OCI-LY7 (cell line): ENCODE results near the gene SWT1. TPM values are rescaled to one million over a fixed set of nuclear protein-coding genes. Genes with fewer than 3 reads are reported as not detected.

Experiments used
- BruUV-seq: library from RNA; stranded (reverse); fragments of 400-500 nt; replicated peaks from 2 replicates; lab custom pipeline; 2021; lab: Mats Ljungman, UMichigan
- CTCF ChIA-PET: fragments of 300-600 bp; sonication (Branson Sonifier 250); formaldehyde crosslinking; loops from one replicate; lab custom pipeline; 2022; ENCODE audit warnings: antibody characterized with exemption; ENCODE audit not compliant: unreplicated experiment; lab: Charles Lee
- POLR2A ChIA-PET: fragments of 300-600 bp; sonication (Branson Sonifier 250); formaldehyde crosslinking; loops from one replicate; lab custom pipeline; 2022; ENCODE audit warnings: antibody characterized with exemption; lab: Charles Lee
- DNase-seq: peaks from one replicate; pipeline ENCODE4 v3.0.0-alpha.2; 2015; ENCODE audit warnings: low spot score
- H2AFZ ChIP-seq: fragments of 200-600 bp; sonication (generic), shearing (Covaris generic); 2 replicates; pipeline ENCODE4 v1.6.1; 2014; ENCODE audit warnings: mild to moderate bottlenecking, antibody characterized with exemption, low read length, moderate library complexity
- H3K27ac ChIP-seq: fragments of 200-600 bp; sonication (generic); 2 replicates; pipeline ENCODE4 v1.5.1; 2014; ENCODE audit warnings: mixed run types, low read depth, mild to moderate bottlenecking, moderate library complexity, low read length, inconsistent platforms; ENCODE audit not compliant: poor library complexity, severe bottlenecking
- H3K36me3 ChIP-seq: fragments of 200-600 bp; sonication (generic); 2 replicates; pipeline ENCODE4 v1.6.1; 2014; ENCODE audit warnings: mild to moderate bottlenecking, antibody characterized with exemption, low read length, moderate library complexity, mixed read lengths; ENCODE audit not compliant: insufficient read depth
- H3K4me1 ChIP-seq: fragments of 200-600 bp; sonication (generic); 2 replicates; pipeline ENCODE4 v1.5.1; 2014; ENCODE audit warnings: mild to moderate bottlenecking, low read length; ENCODE audit not compliant: insufficient read depth, poor library complexity, severe bottlenecking
- H3K4me2 ChIP-seq: fragments of 200-600 bp; sonication (generic); 2 replicates; pipeline ENCODE4 v1.6.1; 2014; ENCODE audit warnings: mild to moderate bottlenecking, low read length
- H3K4me3 ChIP-seq: fragments of 200-600 bp; sonication (generic); 2 replicates; pipeline ENCODE4 v1.5.1; 2014; ENCODE audit warnings: mild to moderate bottlenecking, low read depth, low read length; ENCODE audit not compliant: poor library complexity, severe bottlenecking
- H3K79me2 ChIP-seq: fragments of 200-600 bp; sonication (generic); 2 replicates; pipeline ENCODE4 v1.6.1; 2016; ENCODE audit warnings: low read depth, mild to moderate bottlenecking, low read length, moderate library complexity, mixed read lengths; ENCODE audit not compliant: insufficient read depth
- H3K9me2 ChIP-seq: fragments of 200-600 bp; sonication (generic); 2 replicates; pipeline ENCODE4 v1.6.1; 2016; ENCODE audit warnings: mild to moderate bottlenecking, low read length, mixed read lengths; ENCODE audit not compliant: insufficient read depth
- H3K9me3 ChIP-seq: fragments of 200-600 bp; sonication (generic); 2 replicates; pipeline ENCODE4 v1.6.1; 2014; ENCODE audit warnings: mild to moderate bottlenecking, mixed run types, low read length, mixed read lengths
- H4K20me1 ChIP-seq: fragments of 200-600 bp; sonication (generic); 2 replicates; pipeline ENCODE4 v1.6.1; 2014; ENCODE audit warnings: mild to moderate bottlenecking, antibody characterized with exemption, low read length, moderate library complexity, mixed read lengths; ENCODE audit not compliant: insufficient read depth
- EZH2phosphoT487 ChIP-seq: fragments of 200-600 bp; sonication (generic); IDR thresholded peaks from 2 replicates; pipeline ENCODE4 v1.6.1; 2018; ENCODE audit warnings: low read depth, borderline replicate concordance, mild to moderate bottlenecking, mixed run types, antibody characterized with exemption, low read length, moderate library complexity, mixed read lengths
- intact Hi-C: fragments of 100-400 bp; cut with micrococcal nuclease; formaldehyde crosslinking; loops from one replicate; pipeline ENCODE4 v1.10.0; 2022; ENCODE audit not compliant: unreplicated experiment
- total RNA-seq, 2 experiments: library from RNA; depleted of rRNA in 1 of 2; stranded (reverse); fragments of >200 nt in 1 of 2; shearing (Covaris generic) in 1 of 2; gene quantifications; 2 replicates each; pipeline ENCODE4 v1.2.3, GENCODE V29; 2014 to 2022
- TF ChIP-seq, protein P1 (sequence below): fragments of 200-600 bp; sonication (generic); conservative IDR thresholded peaks from 2 replicates; pipeline ENCODE4 v1.5.1; 2014; ENCODE audit warnings: mild to moderate bottlenecking, antibody characterized with exemption, low read length, moderate library complexity, mixed read lengths

The SWT1 gene
- total RNA-seq, 2 experiments from 2014 or later: 2.1 to 2.6 TPM

DNA sequence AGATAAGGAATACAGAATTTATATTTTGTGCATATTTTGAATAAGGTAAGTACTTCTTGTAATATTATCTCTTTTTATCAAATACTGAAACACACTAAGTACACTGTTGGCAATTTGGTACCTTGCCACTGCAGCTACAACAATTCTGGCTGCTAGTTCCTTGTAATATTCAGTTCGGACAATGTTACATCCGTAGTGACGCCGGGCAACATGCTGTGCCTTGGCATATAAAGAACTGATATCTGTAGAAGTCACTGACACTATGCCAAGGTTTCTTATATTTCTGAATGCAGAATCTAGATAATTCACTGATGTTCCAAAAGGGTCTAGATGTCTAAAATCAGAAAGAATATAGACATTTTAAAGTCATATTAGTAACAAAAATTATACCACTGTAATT lies 17.7 kb upstream of the SWT1 start:
- Histone ChIP-seq H3K4me1 (no peaks in the 10 kb centered on the region), H3K9me3 (no peaks in the 10 kb centered on the region), H3K79me2 (no peaks in the 10 kb centered on the region), H3K27ac (no peak overlapping the region), H3K9me2 (no peaks in the 10 kb centered on the region), H3K36me3 (peaks cover 45% of the 10 kb centered on the region), H2AFZ (no peak overlapping the region), H3K4me3 (no peak overlapping the region), H3K4me2 (no peak overlapping the region), H4K20me1 (no peaks in the 10 kb centered on the region)
- no TSS peak for BruUV-seq
- no peak for DNase-seq
- intact Hi-C loops: no loop called here
- ChIA-PET POLR2A (interaction anchor here (0.9 kb wide), 1 partner anchor 23 kb away, joined by 3 read pairs; no protein-coding TSS in a partner anchor), CTCF (no interaction called here)
- TF ChIP-seq, protein P1, sequence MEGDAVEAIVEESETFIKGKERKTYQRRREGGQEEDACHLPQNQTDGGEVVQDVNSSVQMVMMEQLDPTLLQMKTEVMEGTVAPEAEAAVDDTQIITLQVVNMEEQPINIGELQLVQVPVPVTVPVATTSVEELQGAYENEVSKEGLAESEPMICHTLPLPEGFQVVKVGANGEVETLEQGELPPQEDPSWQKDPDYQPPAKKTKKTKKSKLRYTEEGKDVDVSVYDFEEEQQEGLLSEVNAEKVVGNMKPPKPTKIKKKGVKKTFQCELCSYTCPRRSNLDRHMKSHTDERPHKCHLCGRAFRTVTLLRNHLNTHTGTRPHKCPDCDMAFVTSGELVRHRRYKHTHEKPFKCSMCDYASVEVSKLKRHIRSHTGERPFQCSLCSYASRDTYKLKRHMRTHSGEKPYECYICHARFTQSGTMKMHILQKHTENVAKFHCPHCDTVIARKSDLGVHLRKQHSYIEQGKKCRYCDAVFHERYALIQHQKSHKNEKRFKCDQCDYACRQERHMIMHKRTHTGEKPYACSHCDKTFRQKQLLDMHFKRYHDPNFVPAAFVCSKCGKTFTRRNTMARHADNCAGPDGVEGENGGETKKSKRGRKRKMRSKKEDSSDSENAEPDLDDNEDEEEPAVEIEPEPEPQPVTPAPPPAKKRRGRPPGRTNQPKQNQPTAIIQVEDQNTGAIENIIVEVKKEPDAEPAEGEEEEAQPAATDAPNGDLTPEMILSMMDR: no peak
- TF ChIP-seq EZH2phosphoT487: no peak

DNA sequence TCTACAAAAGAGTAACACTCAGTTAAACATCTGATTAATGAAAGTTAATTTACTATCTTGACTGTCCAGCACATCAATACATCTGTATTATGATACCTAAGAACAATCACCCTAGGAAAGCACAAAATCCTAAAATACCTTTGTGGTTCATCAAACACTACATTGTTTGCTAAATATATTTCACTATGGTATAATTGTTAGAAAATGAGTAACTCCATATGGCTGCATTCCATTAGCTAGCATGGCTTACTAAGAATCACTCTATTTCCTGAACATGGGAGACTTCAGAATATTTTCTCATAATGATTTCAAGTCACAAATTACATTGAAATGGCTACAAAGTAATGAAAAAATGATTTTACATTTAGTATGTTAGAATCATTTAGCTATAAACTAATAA lies 12.7 kb upstream of the SWT1 start:
- DNase-seq: no peak
- Histone ChIP-seq H3K9me2 (no peaks in the 10 kb centered on the region), H2AFZ (no peak overlapping the region), H3K4me1 (no peaks in the 10 kb centered on the region), H3K4me3 (no peak overlapping the region), H3K79me2 (no peaks in the 10 kb centered on the region), H3K27ac (no peak overlapping the region), H3K4me2 (no peak overlapping the region), H4K20me1 (no peaks in the 10 kb centered on the region), H3K9me3 (no peaks in the 10 kb centered on the region), H3K36me3 (peaks cover 55% of the 10 kb centered on the region)
- TF ChIP-seq, protein P1: no peak
- TF ChIP-seq EZH2phosphoT487: no peak
- intact Hi-C loops: no loop called here
- ChIA-PET CTCF (no interaction called here), POLR2A (interaction anchor here (1.1 kb wide), 1 partner anchor 86 kb away, joined by 3 read pairs; no protein-coding TSS in a partner anchor)
- no TSS peak for BruUV-seq

DNA sequence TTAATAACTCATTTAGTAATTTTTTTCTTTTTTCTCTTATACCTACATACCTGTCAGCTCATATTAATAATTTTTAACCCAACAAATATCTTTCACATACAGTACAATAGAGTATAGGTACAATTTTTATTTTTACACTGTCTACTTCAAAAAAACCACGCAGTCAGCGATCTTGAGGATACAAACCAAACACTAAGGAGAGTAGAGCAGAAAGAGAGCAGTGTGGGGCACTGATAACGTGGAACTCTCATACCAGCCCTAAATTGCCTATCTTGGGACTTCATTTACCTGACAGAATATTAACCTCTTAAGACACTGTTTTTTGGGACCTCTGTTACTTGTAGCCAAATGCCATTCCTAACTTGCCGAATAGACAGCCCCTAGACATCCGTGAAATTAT lies 5.8 kb upstream of the SWT1 start:
- H3K9me2 ChIP-seq: no peaks in the 10 kb centered on the region
- no peaks in the 10 kb centered on the region for H3K9me3 ChIP-seq
- intact Hi-C loops: loop anchor here (10.0 kb wide), 1 partner anchor 1096 kb away; the partner anchor contains the start of gene TSEN15
- no peak for TF ChIP-seq EZH2phosphoT487
- H3K36me3 ChIP-seq: peaks cover 40% of the 10 kb centered on the region
- H3K4me1 ChIP-seq: peaks cover 13% of the 10 kb centered on the region
- POLR2A ChIA-PET: interaction anchor here (0.6 kb wide), 3 partner anchors 19 to 648 kb away, joined by 3 read pairs; no protein-coding TSS in a partner anchor
- H3K79me2 ChIP-seq: peaks cover 11% of the 10 kb centered on the region
- CTCF ChIA-PET: no interaction called here
- H3K4me2 ChIP-seq: no peak overlapping the region
- DNase-seq: no peak
- no peak overlapping the region for H3K4me3 ChIP-seq
- H4K20me1 ChIP-seq: no peaks in the 10 kb centered on the region
- no TSS peak for BruUV-seq
- H2AFZ ChIP-seq: no peak overlapping the region
- H3K27ac ChIP-seq: no peak overlapping the region
